OCI-LY1 (cell line): ENCODE results near the gene C16orf95.

ENCODE experiments used
- EZH2 ChIP-seq: fragments of 200-600 bp; sonication (generic), shearing (Covaris generic); IDR thresholded peaks from 2 replicates; pipeline ENCODE4 v1.8.0; 2017; ENCODE audit warnings: borderline replicate concordance, mixed run types, mild to moderate bottlenecking, antibody characterized with exemption, low read length, moderate library complexity, mixed read lengths
- TF ChIP-seq, protein P1 (sequence below): fragments of 200-600 bp; sonication (generic), shearing (Covaris generic); IDR thresholded peaks from 2 replicates; pipeline ENCODE4 v1.5.1; 2017; ENCODE audit warnings: mild to moderate bottlenecking, antibody characterized with exemption, low read length, moderate library complexity, mixed read lengths

DNA sequence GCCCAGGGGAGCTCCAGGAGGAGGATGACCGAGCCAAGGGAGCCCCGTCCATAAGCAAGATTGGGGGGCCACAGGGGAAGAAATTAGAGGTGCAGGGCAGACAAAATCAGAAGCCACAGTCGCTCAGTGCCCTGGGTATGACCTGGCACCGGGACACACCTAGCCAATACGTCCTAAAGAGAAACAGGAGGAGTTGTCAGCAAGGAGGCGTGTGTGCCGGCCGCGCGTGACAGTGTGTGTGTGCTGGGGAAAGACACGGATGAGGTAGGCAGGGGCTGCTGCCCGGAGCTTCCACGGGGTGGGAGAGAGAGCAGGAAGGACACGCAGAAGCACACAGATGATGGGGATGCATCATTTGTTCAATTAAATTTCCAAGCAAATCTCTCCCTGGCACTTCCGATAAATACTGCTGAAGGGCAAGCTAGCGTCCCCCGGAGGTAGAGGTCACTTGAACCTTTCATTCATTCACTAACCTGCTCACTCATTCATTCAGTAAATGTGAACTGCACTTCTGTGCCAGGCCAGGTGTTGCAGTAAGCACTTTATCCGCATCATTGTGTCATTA, 38.0 kb downstream of the C16orf95 start:
- TF ChIP-seq, protein P1, sequence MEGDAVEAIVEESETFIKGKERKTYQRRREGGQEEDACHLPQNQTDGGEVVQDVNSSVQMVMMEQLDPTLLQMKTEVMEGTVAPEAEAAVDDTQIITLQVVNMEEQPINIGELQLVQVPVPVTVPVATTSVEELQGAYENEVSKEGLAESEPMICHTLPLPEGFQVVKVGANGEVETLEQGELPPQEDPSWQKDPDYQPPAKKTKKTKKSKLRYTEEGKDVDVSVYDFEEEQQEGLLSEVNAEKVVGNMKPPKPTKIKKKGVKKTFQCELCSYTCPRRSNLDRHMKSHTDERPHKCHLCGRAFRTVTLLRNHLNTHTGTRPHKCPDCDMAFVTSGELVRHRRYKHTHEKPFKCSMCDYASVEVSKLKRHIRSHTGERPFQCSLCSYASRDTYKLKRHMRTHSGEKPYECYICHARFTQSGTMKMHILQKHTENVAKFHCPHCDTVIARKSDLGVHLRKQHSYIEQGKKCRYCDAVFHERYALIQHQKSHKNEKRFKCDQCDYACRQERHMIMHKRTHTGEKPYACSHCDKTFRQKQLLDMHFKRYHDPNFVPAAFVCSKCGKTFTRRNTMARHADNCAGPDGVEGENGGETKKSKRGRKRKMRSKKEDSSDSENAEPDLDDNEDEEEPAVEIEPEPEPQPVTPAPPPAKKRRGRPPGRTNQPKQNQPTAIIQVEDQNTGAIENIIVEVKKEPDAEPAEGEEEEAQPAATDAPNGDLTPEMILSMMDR: no peak
- no peak for TF ChIP-seq EZH2
